GM12878 (cell line): Measurements from ENCODE around the gene ZXDC. TPM values are rescaled to one million over a fixed set of nuclear protein-coding genes. Genes with fewer than 3 reads are reported as not detected.

Experiments
- ATAC-seq: fragments of 200-7000 bp; cut with Tn5 transposase; 3 replicates; pipeline ENCODE4 v1.9.1; 2020; ENCODE audit warnings: mild to moderate bottlenecking, moderate library complexity
- BruUV-seq: library from RNA; stranded (reverse); fragments of 400-500 nt; replicated peaks from 2 replicates; lab custom pipeline; 2021; lab: Mats Ljungman, UMichigan
- CTCF ChIA-PET: fragments of 300-600 bp; sonication (Branson Sonifier 250); formaldehyde crosslinking; extraction: SDS; loops from one replicate; lab custom pipeline; 2021; ENCODE audit warnings: inconsistent platforms; lab: Yijun Ruan, JAX
- POLR2A ChIA-PET: fragments of 350-600 bp; formaldehyde crosslinking; extraction: SDS; loops from one replicate; lab custom pipeline; 2021; ENCODE audit warnings: inconsistent platforms; lab: Charles Lee
- RAD21 ChIA-PET: fragments of 300-600 bp; sonication (Branson Sonifier 250); formaldehyde crosslinking; loops from one replicate; lab custom pipeline; 2023; ENCODE audit warnings: antibody characterized with exemption; ENCODE audit not compliant: unreplicated experiment; lab: Charles Lee
- SMC1A ChIA-PET: fragments of 300-600 bp; sonication (Branson Sonifier 250); formaldehyde crosslinking; loops from one replicate; lab custom pipeline; 2023; ENCODE audit not compliant: unreplicated experiment, uncharacterized antibody; lab: Charles Lee
- DNase-seq: peaks from one replicate; pipeline ENCODE4 v3.0.0-alpha.2; 2011; ENCODE audit warnings: low read depth, low spot score
- FAIRE-seq: peaks from 3 replicates; lab custom pipeline; 2011; peaks lifted over from hg19 to GRCh38; lab: Jason Lieb, UNC
- H2AFZ ChIP-seq: 2 replicates; pipeline ENCODE4 v1.6.0; 2011; ENCODE audit warnings: low read depth, low read length, control low read depth; ENCODE audit not compliant: control insufficient read depth
- H3K27ac ChIP-seq: 2 replicates; pipeline ENCODE4 v1.5.1; 2011; ENCODE audit warnings: control low read depth; ENCODE audit not compliant: control insufficient read depth, insufficient read depth
- H3K27me3 ChIP-seq, 2 experiments: replicated peaks in 1 of 2; 2 replicates each; pipeline versions ENCODE4 v1.6.0 to v1.6.1; 2011; ENCODE audit warnings: low read length in 1 of 2; ENCODE audit not compliant: control insufficient read depth in 2 of 2, insufficient read depth in 2 of 2
- H3K36me3 ChIP-seq, 2 experiments: 2 replicates each; pipeline ENCODE4 v1.5.1; 2011; ENCODE audit warnings: low read length in 1 of 2; ENCODE audit not compliant: control insufficient read depth in 2 of 2, insufficient read depth in 2 of 2
- H3K4me1 ChIP-seq: 2 replicates; pipeline ENCODE4 v1.6.1; 2011; ENCODE audit warnings: mild to moderate bottlenecking, low read length, moderate library complexity, mixed read lengths; ENCODE audit not compliant: control insufficient read depth, insufficient read depth
- H3K4me2 ChIP-seq: 2 replicates; pipeline ENCODE4 v1.6.0; 2011; ENCODE audit warnings: control low read depth; ENCODE audit not compliant: control insufficient read depth, insufficient read depth
- H3K4me3 ChIP-seq: fragments of 200-600 bp; sonication (generic); 2 replicates; pipeline ENCODE4 v1.5.1; 2016
- H3K79me2 ChIP-seq: 2 replicates; pipeline ENCODE4 v1.6.0; 2011; ENCODE audit warnings: low read length; ENCODE audit not compliant: control insufficient read depth, insufficient read depth
- H3K9ac ChIP-seq: 2 replicates; pipeline ENCODE4 v1.8.0; 2011; ENCODE audit warnings: low read length, control low read depth, mixed read lengths; ENCODE audit not compliant: control insufficient read depth, insufficient read depth
- H3K9me3 ChIP-seq: replicated peaks from 3 replicates; pipeline ENCODE4 v1.5.1; 2011; ENCODE audit warnings: mild to moderate bottlenecking, low read length; ENCODE audit not compliant: control insufficient read depth, insufficient read depth
- H4K20me1 ChIP-seq: 2 replicates; pipeline ENCODE4 v1.6.0; 2011; ENCODE audit not compliant: control insufficient read depth, insufficient read depth
- CREB1 ChIP-seq: IDR thresholded peaks from 2 replicates; pipeline ENCODE4 v1.6.1; 2012; ENCODE audit warnings: low read depth, mild to moderate bottlenecking, inconsistent platforms
- E4F1 ChIP-seq: fragments of 450-650 bp; IDR thresholded peaks from 2 replicates; pipeline ENCODE4 v1.6.1; 2018; ENCODE audit warnings: borderline replicate concordance, mild to moderate bottlenecking; ENCODE audit not compliant: partially characterized antibody
- MYB ChIP-seq: fragments of 150-350 bp; IDR thresholded peaks from 2 replicates; pipeline ENCODE4 v1.6.1; 2014; ENCODE audit warnings: mild to moderate bottlenecking, low read depth, low read length, borderline replicate concordance
- PBX3 ChIP-seq: IDR thresholded peaks from 2 replicates; pipeline ENCODE4 v1.6.1; 2011; ENCODE audit warnings: mild to moderate bottlenecking, low read depth, low read length, moderate library complexity; ENCODE audit not compliant: insufficient replicate concordance
- REST ChIP-seq: IDR thresholded peaks from 2 replicates; pipeline ENCODE4 v1.6.1; 2012; ENCODE audit warnings: mild to moderate bottlenecking, low read depth, low read length
- RUNX3 ChIP-seq: IDR thresholded peaks from 2 replicates; pipeline ENCODE4 v1.6.1; 2012; ENCODE audit warnings: low read length, inconsistent platforms
- STAT3 ChIP-seq: IDR thresholded peaks from 2 replicates; pipeline ENCODE4 v1.6.1; 2011; ENCODE audit warnings: low read depth, low read length, improper control_type of control experiment
- YY1 ChIP-seq: IDR thresholded peaks from 2 replicates; pipeline ENCODE4 v1.6.1; 2011; ENCODE audit warnings: low read depth, mild to moderate bottlenecking, low read length
- ZBTB11 ChIP-seq: fragments of 450-650 bp; formaldehyde crosslinking; IDR thresholded peaks from 2 replicates; pipeline ENCODE4 v1.5.0; 2022; ENCODE audit warnings: mild to moderate bottlenecking, missing genetic modification characterization
- WGBS: methylation state at CpG from one replicate; pipeline ENCODE4 v1.1.6; 2016; ENCODE audit warnings: low lambda C conversion rate; ENCODE audit not compliant: insufficient replicate concordance, insufficient coverage; ENCODE audit errors: missing lambda C conversion rate; 5-methylcytosine and 5-hydroxymethylcytosine counted together
- in situ Hi-C: fragments of 300-500 bp; cut with MboI; formaldehyde crosslinking; loops from 9 replicates; pipeline ENCODE4 v1.14.3; 2018; ENCODE audit warnings: mixed read lengths
- intact Hi-C: fragments of 100-400 bp; cut with micrococcal nuclease; formaldehyde crosslinking; loops from one replicate; pipeline ENCODE4 v1.14.2; 2022; ENCODE audit not compliant: unreplicated experiment
- polyA plus RNA-seq, 11 experiments: library from polyadenylated mRNA; depleted of rRNA in 4 of 11; unstranded in 6 of 11; stranded (reverse) in 5 of 11; fragments of >200 nt; fragmentation: Nextera tagmentation in 4 of 11; fragmentation: Illumina TruSeq in 1 of 11; extraction: Ambion mirVana in 4 of 11; extraction: Trizol in 1 of 11; gene quantifications; 1 replicate in 1 of 11; 2 replicates in 10 of 11; pipeline versions ENCODE4 v1.2.1 to v1.2.3, GENCODE V29; 2011 to 2016; ENCODE audit warnings: inconsistent platforms in 2 of 11, missing spikeins in 2 of 11, low read depth in 1 of 11
- total RNA-seq, 4 experiments: library from RNA; depleted of rRNA in 3 of 4; stranded (reverse); fragments of >200 nt in 3 of 4; fragmentation: Illumina TruSeq in 1 of 4; extraction: Trizol in 1 of 4; gene quantifications; 2 replicates each; pipeline versions ENCODE4 v1.2.1 to v1.2.3, GENCODE V29; 2013 to 2021

ZXDC gene
- total and polyA plus RNA-seq, 10 of the 15 experiments (the other 5 are each of a cell fraction or from before 2014, with no cell fraction given): 0.72 to 15.3 (median 8.5) TPM

GRCh38 chr3:126509597-126510307 lies 34.1 kb upstream of the ZXDC start (continued):
- TF ChIP-seq ZBTB11 (CRISPR knock-in tag): no peak
- TF ChIP-seq E4F1: no peak

GRCh38 chr3:126508564-126508964 lies 32.9 kb upstream of the ZXDC start:
- ChIA-PET RAD21 (no interaction called here), POLR2A (no interaction called here)
- TF ChIP-seq CREB1: no peak
- TF ChIP-seq STAT3: no peak
- no peak for TF ChIP-seq YY1
- TF ChIP-seq PBX3: no peak
- no peak for TF ChIP-seq MYB
- TF ChIP-seq REST: no peak
- no peak for TF ChIP-seq RUNX3

More at GRCh38 chr3:126508564-126508964, 32.9 kb upstream of the ZXDC start:
- H3K27ac ChIP-seq: no peak overlapping the region
- H3K4me2 ChIP-seq: no peak overlapping the region
- H3K9ac ChIP-seq: no peak overlapping the region
- no peaks in the 10 kb centered on the region for H3K79me2 ChIP-seq
- no TSS peak for BruUV-seq
- intact Hi-C loops (no loop called here), in situ Hi-C loops (no loop called here)
- ATAC-seq (no peak), DNase-seq (no peak), FAIRE-seq (no peak)
- H3K4me3 ChIP-seq: no peak overlapping the region
- ChIA-PET CTCF (no interaction called here), SMC1A (no interaction called here)
- WGBS: 61% methylated on average over 4 of the region's 4 CpGs
- H3K27me3 ChIP-seq: no peaks in the 10 kb centered on the region; a peak in 1 of 4 replicates
- no peaks in the 10 kb centered on the region for H3K36me3 ChIP-seq
- H4K20me1 ChIP-seq: no peaks in the 10 kb centered on the region
- no peaks in the 10 kb centered on the region for H3K4me1 ChIP-seq
- H3K9me3 ChIP-seq: no peaks in the 10 kb centered on the region
- H2AFZ ChIP-seq: no peak overlapping the region
